ENCODE measurements around the gene LAMA1. TPM values are rescaled to one million over a fixed set of nuclear protein-coding genes. Genes with fewer than 3 reads are reported as not detected.
A peak's percentile ranks its signal among the peaks of the same experiment; 100 is the strongest.

LAMA1 gene
- polyA plus RNA-seq, 6 donors from 2014 or later = not detected

DNA sequence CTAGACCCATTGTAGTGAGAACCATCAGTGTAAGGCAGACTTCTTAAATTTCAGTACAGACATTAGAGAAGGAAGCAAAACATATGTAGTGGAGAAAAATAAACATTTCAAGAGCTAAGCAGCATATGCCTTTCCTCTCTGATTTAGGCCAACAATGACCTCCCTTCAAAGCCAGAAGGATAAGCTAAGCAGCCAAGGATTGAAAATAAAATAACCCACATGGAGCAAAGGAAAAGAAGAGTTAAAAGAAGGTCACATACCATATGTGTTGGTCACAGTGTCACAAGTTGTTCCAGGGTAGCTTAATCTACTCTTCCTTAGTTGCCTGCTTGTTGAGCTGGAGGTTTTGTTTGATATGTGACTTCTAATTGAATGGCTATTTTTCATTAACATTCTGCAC lies 15.6 kb upstream of the LAMA1 start:
- Mint-ChIP-seq H3K4me3 (no peak overlapping the region), H3K4me1 (no peaks in the 10 kb centered on the region), H3K36me3 (no peaks in the 10 kb centered on the region), H3K9me3 (peaks cover 0 to 12% (median 4%) of the 10 kb centered on the region in 7 donors), H3K27ac (no peak overlapping the region), H3K27me3 (peaks cover 0 to 4% (median 0%) of the 10 kb centered on the region in 3 donors)
- ATAC-seq (ENCODE audit: low read depth in 2 of 2) = no peak
- no peak for DNase-seq

GRCh38 chr18:7132356-7133150 lies 15.0 kb upstream of the LAMA1 start:
- Mint-ChIP-seq H3K27me3 (peaks cover 0 to 4% (median 0%) of the 10 kb centered on the region in 3 donors), H3K27ac (no peak overlapping the region), H3K9me3 (peaks cover 1 to 13% (median 7%) of the 10 kb centered on the region in 7 donors), H3K36me3 (no peaks in the 10 kb centered on the region), H3K4me3 (no peak overlapping the region), H3K4me1 (no peaks in the 10 kb centered on the region)
- DNase-seq = no peak
- ATAC-seq (ENCODE audit: low read depth in 2 of 2) = no peak

DNA sequence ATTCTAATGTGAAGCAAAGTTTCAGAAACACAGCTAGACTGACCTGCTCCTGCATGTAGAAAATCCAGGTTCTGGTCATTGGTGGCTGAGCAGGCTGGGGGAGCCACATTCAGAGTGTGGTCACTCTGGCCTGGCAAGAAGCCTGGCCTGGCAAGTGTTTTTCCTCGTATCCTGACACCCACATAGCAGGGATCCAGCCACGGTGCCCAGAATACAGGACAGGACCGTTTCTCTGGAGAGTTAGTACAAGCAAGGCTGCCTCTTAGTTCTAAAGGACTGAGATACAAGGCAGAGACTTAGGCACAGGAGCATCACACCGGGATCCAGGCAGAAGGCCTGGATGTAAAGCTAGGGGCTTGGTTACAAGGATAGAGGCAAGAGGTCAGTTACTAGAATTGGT lies 4.8 kb upstream of the LAMA1 start:
- Mint-ChIP-seq H3K27me3 (peaks cover 4 to 16% (median 8%) of the 10 kb centered on the region in 3 donors), H3K4me1 (peaks cover 0 to 4% (median 0%) of the 10 kb centered on the region in 3 donors), H3K4me3 (no peak overlapping the region), H3K36me3 (no peaks in the 10 kb centered on the region), H3K27ac (no peak overlapping the region), H3K9me3 (peaks cover 2 to 11% (median 5%) of the 10 kb centered on the region in 7 donors)
- ATAC-seq (ENCODE audit: low read depth in 2 of 2) (no peak), DNase-seq (no peak)

GRCh38 chr18:7116792-7117389 lies 706 bp downstream of the LAMA1 start:
- Mint-ChIP-seq H3K36me3 (peaks cover 9 to 18% of the 10 kb centered on the region in 2 donors), H3K4me1 (peaks cover 8 to 15% (median 10%) of the 10 kb centered on the region in 3 donors), H3K4me3 (peak overlapping the region in 4 of 8 donors; percentile 21 to 81 (median 75)), H3K27ac (no peak overlapping the region), H3K9me3 (peaks cover 0 to 14% (median 9%) of the 10 kb centered on the region in 7 donors), H3K27me3 (peaks cover 25 to 50% (median 44%) of the 10 kb centered on the region in 3 donors)
- DNase-seq = no peak
- ATAC-seq (ENCODE audit: low read depth in 2 of 2) = no peak

DNA sequence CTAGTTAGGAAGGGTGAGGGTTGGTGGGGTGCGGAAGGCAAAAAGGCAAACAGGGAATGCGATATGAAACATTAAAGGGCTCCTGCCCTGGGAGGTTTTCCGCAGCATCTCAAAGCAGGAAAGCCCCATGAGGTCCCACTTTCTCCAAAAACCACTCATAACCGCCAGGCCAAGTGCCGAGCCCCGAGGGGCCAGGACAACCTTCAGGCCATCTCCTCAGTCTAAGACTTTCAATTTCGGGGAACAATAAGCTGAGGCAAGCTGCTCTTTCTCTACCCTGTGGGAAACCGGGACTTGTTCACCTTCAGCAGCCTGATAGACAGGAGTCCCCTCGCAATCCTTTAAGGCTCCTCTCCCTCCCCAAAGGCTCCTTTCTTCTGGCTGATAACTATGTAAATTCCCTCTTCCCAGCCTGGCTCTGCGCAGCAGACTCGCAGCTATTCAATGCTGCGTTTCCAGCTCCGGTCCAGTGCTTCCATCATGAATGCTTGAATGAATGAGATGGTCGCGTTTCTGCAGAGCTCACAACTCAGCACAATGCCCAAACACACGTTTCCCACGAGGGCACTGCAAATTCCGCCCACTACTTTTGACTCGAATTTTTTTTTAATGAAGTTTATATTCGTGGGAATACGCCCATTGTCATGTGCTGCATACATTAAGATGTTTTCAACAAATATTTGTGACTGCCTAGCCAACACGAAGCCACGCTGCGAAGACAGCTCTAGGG lies 1.4 kb downstream of the LAMA1 start:
- DNase-seq (no peak), ATAC-seq (ENCODE audit: low read depth in 2 of 2) (no peak)
- Mint-ChIP-seq H3K36me3 (peaks cover 9 to 18% of the 10 kb centered on the region in 2 donors), H3K4me1 (peaks cover 8 to 15% (median 10%) of the 10 kb centered on the region in 3 donors), H3K27me3 (peaks cover 25 to 50% (median 44%) of the 10 kb centered on the region in 3 donors), H3K4me3 (peak overlapping the region in 6 of 8 donors; percentile 1 to 78 (median 32)), H3K9me3 (peaks cover 0 to 14% (median 9%) of the 10 kb centered on the region in 7 donors), H3K27ac (no peak overlapping the region)

GRCh38 chr18:7112936-7113335 lies 4.7 kb downstream of the LAMA1 start:
- ATAC-seq (ENCODE audit: low read depth in 2 of 2) = no peak
- Mint-ChIP-seq H3K27me3 (peaks cover 29 to 43% (median 33%) of the 10 kb centered on the region in 3 donors), H3K36me3 (peaks cover 13 to 18% of the 10 kb centered on the region in 2 donors), H3K27ac (no peak overlapping the region), H3K4me1 (peaks cover 8 to 11% (median 10%) of the 10 kb centered on the region in 3 donors), H3K4me3 (peak overlapping the region in 1 of 8 donors; percentile 29), H3K9me3 (peaks cover 0 to 14% (median 10%) of the 10 kb centered on the region in 7 donors)
- no peak for DNase-seq

GRCh38 chr18:7111134-7111533 lies 6.5 kb downstream of the LAMA1 start:
- H3K36me3 Mint-ChIP-seq = peaks cover 9 to 10% of the 10 kb centered on the region in 2 donors
- ATAC-seq (ENCODE audit: low read depth in 2 of 2) (no peak), DNase-seq (no peak)
- H3K27me3 Mint-ChIP-seq = peaks cover 22 to 34% (median 25%) of the 10 kb centered on the region in 3 donors
- H3K27ac Mint-ChIP-seq = no peak overlapping the region
- peaks cover 1 to 5% (median 2%) of the 10 kb centered on the region in 3 donors for H3K4me1 Mint-ChIP-seq
- H3K9me3 Mint-ChIP-seq = peaks cover 0 to 16% (median 10%) of the 10 kb centered on the region in 7 donors
- H3K4me3 Mint-ChIP-seq = no peak overlapping the region

GRCh38 chr18:7105943-7106342 lies 11.7 kb downstream of the LAMA1 start:
- Mint-ChIP-seq H3K27me3 (peaks cover 0 to 8% (median 4%) of the 10 kb centered on the region in 3 donors), H3K9me3 (peaks cover 0 to 10% (median 4%) of the 10 kb centered on the region in 7 donors), H3K36me3 (peaks cover 0 to 4% of the 10 kb centered on the region in 2 donors), H3K4me1 (no peaks in the 10 kb centered on the region), H3K4me3 (no peak overlapping the region), H3K27ac (no peak overlapping the region)
- DNase-seq (no peak), ATAC-seq (ENCODE audit: low read depth in 2 of 2) (no peak)

- ATAC-seq (ENCODE audit: low read depth in 2 of 2) (no peak), DNase-seq (no peak)
- Mint-ChIP-seq H3K4me3 (no peak overlapping the region), H3K4me1 (no peaks in the 10 kb centered on the region), H3K27ac (no peak overlapping the region), H3K27me3 (peaks cover 0 to 8% (median 4%) of the 10 kb centered on the region in 3 donors), H3K36me3 (peaks cover 0 to 4% of the 10 kb centered on the region in 2 donors), H3K9me3 (peaks cover 0 to 9% (median 4%) of the 10 kb centered on the region in 7 donors)
Measured at GRCh38 chr18:7105268-7105667, 12.3 kb downstream of the LAMA1 start.

DNA sequence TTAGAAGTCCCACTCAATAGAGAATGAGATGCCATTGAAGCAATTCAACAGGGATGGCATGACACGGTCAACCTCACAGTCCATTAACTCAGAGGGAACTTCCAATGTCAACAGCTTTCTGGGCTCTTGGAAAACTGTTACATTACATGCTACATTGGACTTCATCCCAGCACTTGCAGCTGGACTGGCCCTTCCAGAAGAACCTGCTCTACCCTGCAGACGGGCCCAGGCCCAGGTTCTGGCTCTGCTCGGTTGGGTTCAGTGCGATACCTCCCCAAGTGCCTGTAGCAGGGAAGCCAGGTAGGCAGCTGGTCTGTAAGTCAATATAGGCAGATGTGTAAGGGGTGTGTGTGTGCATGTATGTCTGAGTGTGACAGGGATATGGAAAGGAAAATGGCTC lies 12.9 kb downstream of the LAMA1 start:
- peaks cover 0 to 9% (median 4%) of the 10 kb centered on the region in 7 donors for H3K9me3 Mint-ChIP-seq
- ATAC-seq (ENCODE audit: low read depth in 2 of 2) (no peak), DNase-seq (no peak)
- H3K4me1 Mint-ChIP-seq = no peaks in the 10 kb centered on the region
- H3K4me3 Mint-ChIP-seq = no peak overlapping the region
- H3K36me3 Mint-ChIP-seq = peaks cover 0 to 4% of the 10 kb centered on the region in 2 donors
- peaks cover 0 to 5% (median 4%) of the 10 kb centered on the region in 3 donors for H3K27me3 Mint-ChIP-seq
- no peak overlapping the region for H3K27ac Mint-ChIP-seq

- no peak overlapping the region for H3K4me3 Mint-ChIP-seq
- H3K36me3 Mint-ChIP-seq = no peaks in the 10 kb centered on the region
- ATAC-seq (ENCODE audit: low read depth in 2 of 2) (no peak), DNase-seq (no peak)
- no peaks in the 10 kb centered on the region for H3K4me1 Mint-ChIP-seq
- H3K27ac Mint-ChIP-seq = no peak overlapping the region
- peaks cover 0 to 8% (median 4%) of the 10 kb centered on the region in 7 donors for H3K9me3 Mint-ChIP-seq
- no peaks in the 10 kb centered on the region for H3K27me3 Mint-ChIP-seq
Measured at GRCh38 chr18:7102131-7102530, 15.5 kb downstream of the LAMA1 start.

GRCh38 chr18:7096838-7097237 lies 20.8 kb downstream of the LAMA1 start:
- Mint-ChIP-seq H3K9me3 (peaks cover 0 to 3% (median 2%) of the 10 kb centered on the region in 7 donors), H3K36me3 (no peaks in the 10 kb centered on the region), H3K27me3 (no peaks in the 10 kb centered on the region), H3K4me3 (no peak overlapping the region), H3K4me1 (no peaks in the 10 kb centered on the region), H3K27ac (no peak overlapping the region)
- DNase-seq = no peak
- no peak for ATAC-seq (ENCODE audit: low read depth in 2 of 2)

- ATAC-seq (ENCODE audit: low read depth in 2 of 2) (no peak), DNase-seq (no peak)
- Mint-ChIP-seq H3K27me3 (no peaks in the 10 kb centered on the region), H3K4me3 (no peak overlapping the region), H3K36me3 (no peaks in the 10 kb centered on the region), H3K4me1 (no peaks in the 10 kb centered on the region), H3K27ac (no peak overlapping the region), H3K9me3 (peaks cover 0 to 3% (median 1%) of the 10 kb centered on the region in 7 donors)
Measured at GRCh38 chr18:7094427-7094826, 23.2 kb downstream of the LAMA1 start.

All from naive B cell (primary cell).